Activated T-helper 1 cell treated with anti-CD3 and anti-CD28 coated beads, Interleukin-12 subunit alpha, Interleukin-12 subunit beta, Interleukin-2, Interleukin-4 antibody, amounts not matched to agents 30 ng/mL and 10 ng/mL and 1 ng/mL, durations not matched to agents 14 hours and 24 hours and 36 hours (primary cell): Measurements from ENCODE around the gene OR2G2. TPM values are rescaled to one million over a fixed set of nuclear protein-coding genes. Genes with fewer than 3 reads are reported as not detected.

Experiments
- DNase-seq: peaks from one replicate; pipeline ENCODE4 v3.0.0; 2021; ENCODE audit warnings: low spot score
- H3K27ac Mint-ChIP-seq: one replicate; pipeline ENCODE4 v1.8.0; 2021; ENCODE audit warnings: mild to moderate bottlenecking, mixed read lengths
- H3K27me3 Mint-ChIP-seq: one replicate; pipeline ENCODE4 v1.8.0; 2022; ENCODE audit warnings: mild to moderate bottlenecking, moderate library complexity, mixed read lengths; ENCODE audit not compliant: insufficient read depth
- H3K36me3 Mint-ChIP-seq: one replicate; pipeline ENCODE4 v1.8.0; 2021; ENCODE audit warnings: low read depth, mixed read lengths
- H3K4me1 Mint-ChIP-seq: one replicate; pipeline ENCODE4 v1.8.0; 2021; ENCODE audit warnings: low read depth, mixed read lengths
- H3K4me3 Mint-ChIP-seq: one replicate; pipeline ENCODE4 v1.8.0; 2021; ENCODE audit warnings: mild to moderate bottlenecking, moderate library complexity, mixed read lengths
- H3K9me3 Mint-ChIP-seq: one replicate; pipeline ENCODE4 v1.8.0; 2021; ENCODE audit warnings: mixed read lengths
- intact Hi-C: fragments of 100-400 bp; cut with micrococcal nuclease; formaldehyde crosslinking; loops from one replicate; pipeline ENCODE4 v1.15.1; 2024
- total RNA-seq: library from RNA; stranded (reverse); gene quantifications from 2 replicates; pipeline ENCODE4 v1.2.3, GENCODE V29; 2022

The OR2G2 gene, protein sequence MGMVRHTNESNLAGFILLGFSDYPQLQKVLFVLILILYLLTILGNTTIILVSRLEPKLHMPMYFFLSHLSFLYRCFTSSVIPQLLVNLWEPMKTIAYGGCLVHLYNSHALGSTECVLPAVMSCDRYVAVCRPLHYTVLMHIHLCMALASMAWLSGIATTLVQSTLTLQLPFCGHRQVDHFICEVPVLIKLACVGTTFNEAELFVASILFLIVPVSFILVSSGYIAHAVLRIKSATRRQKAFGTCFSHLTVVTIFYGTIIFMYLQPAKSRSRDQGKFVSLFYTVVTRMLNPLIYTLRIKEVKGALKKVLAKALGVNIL
- total RNA-seq, result not detected in 2 replicates

DNA sequence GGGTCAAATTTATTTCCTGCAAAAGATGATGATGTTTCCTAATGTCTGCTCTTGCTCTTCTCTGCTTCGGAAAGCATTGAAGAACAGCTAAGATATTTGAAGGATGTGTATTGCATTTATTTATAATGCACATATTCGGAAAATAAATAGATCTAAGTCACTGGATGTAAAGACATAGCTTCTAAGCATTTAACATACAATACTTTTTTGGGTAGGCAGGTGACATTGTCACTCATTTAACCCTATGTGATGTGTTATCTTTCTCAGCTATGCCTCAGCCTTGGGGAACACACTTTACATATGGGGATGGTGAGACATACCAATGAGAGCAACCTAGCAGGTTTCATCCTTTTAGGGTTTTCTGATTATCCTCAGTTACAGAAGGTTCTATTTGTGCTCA lies at the start of gene OR2G2:
Gene OR2G2 (plus strand): TSS at position 301 of the 400 bp plus-strand sequence. CDS start 0 bp downstream, at position 301.
- Mint-ChIP-seq H3K4me1 (no peaks in the 10 kb centered on the region), H3K4me3 (no peak within 1 kb of the TSS), H3K27me3 (no peaks in the 10 kb centered on the region), H3K36me3 (no peaks in the 10 kb centered on the region), H3K27ac (no peak within 1 kb of the TSS), H3K9me3 (peaks cover 6% of the 10 kb centered on the region)
- intact Hi-C loops, result no loop called here
- DNase-seq, result no peak

DNA sequence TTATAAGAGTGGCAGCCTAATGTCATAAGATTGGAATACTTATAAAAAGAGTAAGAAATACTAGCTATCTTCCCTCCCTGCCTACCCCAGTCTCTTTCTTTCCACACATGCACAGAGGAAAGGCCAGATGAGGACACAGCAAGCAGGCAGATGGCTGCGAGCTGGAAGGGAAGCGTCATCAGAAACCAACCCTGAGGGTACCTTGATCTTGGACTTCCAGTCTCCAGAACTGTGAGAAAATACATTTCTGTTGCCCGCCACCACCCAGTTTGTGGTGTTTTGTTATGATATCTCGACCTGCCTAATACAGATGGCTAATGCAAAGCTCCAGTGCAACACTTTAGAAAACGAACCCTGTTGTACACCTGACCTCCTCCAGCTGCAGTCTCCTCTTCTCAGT lies 49.6 kb upstream of the OR2G2 start:
- Mint-ChIP-seq H3K27ac (no peak overlapping the region), H3K4me1 (peaks cover 4% of the 10 kb centered on the region), H3K36me3 (no peaks in the 10 kb centered on the region), H3K27me3 (peaks cover 2% of the 10 kb centered on the region), H3K9me3 (no peaks in the 10 kb centered on the region), H3K4me3 (no peak overlapping the region)
- intact Hi-C loops, result no loop called here
- DNase-seq, result no peak

DNA sequence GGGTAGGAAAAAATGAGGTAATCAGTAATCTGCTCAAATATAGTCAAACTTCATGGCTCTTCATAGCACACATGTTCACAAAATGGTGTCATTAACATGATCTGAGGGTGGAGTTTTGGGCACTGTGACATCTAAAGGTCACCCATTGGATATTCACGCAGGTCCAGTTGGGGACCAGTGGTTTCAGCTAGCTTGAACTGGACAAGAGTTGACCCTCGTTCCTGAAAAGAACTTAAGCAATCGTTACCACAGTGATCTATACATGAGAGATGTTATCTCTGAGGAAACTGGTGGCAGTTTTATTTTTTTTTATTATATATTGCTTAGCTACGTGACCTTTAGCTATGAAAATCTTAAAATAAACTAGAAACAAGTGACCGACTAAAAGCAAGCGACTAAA lies 48.9 kb upstream of the OR2G2 start:
- DNase-seq, result no peak
- Mint-ChIP-seq H3K36me3 (no peaks in the 10 kb centered on the region), H3K27ac (no peak overlapping the region), H3K27me3 (peaks cover 2% of the 10 kb centered on the region), H3K4me3 (no peak overlapping the region), H3K9me3 (no peaks in the 10 kb centered on the region), H3K4me1 (peaks cover 4% of the 10 kb centered on the region)
- intact Hi-C loops, result no loop called here

DNA sequence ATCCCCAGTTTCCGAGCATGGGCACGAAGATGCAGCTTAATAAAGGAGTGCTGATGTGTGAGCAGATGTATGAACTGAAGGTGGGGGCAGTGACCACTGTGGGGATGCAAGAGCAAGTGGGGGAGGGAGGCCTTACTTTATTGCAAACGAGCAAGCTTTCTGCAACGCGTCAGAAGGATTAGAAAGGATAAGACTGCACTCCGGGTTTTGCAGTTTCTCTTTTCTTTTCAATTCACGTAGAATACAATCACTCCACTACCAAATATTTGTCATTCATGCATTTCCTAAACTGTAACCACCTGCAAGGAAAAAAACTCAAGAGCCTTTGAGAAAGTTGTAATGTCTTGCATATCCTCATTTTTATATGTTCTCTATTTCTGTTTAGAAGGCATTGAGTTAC lies 47.6 kb upstream of the OR2G2 start:
- Mint-ChIP-seq H3K36me3 (no peaks in the 10 kb centered on the region), H3K9me3 (no peaks in the 10 kb centered on the region), H3K27me3 (peaks cover 2% of the 10 kb centered on the region), H3K4me3 (no peak overlapping the region), H3K4me1 (peaks cover 4% of the 10 kb centered on the region), H3K27ac (no peak overlapping the region)
- DNase-seq, result no peak
- intact Hi-C loops, result no loop called here

DNA sequence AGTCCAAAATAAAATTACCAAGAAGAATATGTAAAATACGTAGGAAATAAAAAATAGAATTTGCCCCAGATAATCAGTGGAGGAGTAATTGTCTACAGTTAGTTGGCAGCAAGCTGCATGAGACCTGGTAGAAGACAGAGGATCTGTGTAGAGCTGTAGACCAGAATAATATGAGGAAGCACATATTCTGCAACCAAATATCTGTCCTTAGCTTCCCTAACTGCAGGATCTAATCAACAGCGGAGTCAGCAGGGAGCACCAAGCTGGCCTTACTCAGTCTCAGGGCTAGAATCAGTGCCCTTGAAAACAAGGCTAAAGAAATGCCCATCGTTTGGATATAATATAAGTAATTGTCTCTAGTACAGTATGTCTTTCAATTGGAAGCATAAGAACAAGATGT lies 45.3 kb upstream of the OR2G2 start:
- DNase-seq, result no peak
- intact Hi-C loops, result no loop called here
- Mint-ChIP-seq H3K4me3 (no peak overlapping the region), H3K27ac (no peak overlapping the region), H3K27me3 (peaks cover 2% of the 10 kb centered on the region), H3K4me1 (peaks cover 4% of the 10 kb centered on the region), H3K36me3 (no peaks in the 10 kb centered on the region), H3K9me3 (no peaks in the 10 kb centered on the region)

DNA sequence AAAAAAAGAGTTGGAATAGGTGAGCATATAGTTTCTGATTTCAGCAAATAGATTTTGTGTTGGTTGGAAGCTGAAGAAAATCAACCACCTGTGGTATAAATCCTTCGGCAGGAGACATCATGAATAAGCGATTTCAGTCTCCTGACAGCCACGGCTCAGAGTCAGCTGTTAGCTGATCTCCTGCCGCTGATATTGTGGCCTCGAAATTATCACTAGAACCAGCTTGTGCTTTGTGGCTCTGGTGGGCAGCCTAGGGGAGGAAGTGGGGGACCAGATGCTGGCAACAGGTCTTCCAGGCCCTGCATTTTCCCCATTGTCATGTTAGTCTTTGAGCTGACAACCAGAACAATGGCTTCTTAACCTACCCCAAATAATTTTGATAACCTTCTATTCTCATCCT lies 40.1 kb upstream of the OR2G2 start:
- H3K27ac Mint-ChIP-seq, result no peak overlapping the region
- intact Hi-C loops, result no loop called here
- H3K4me3 Mint-ChIP-seq, result no peak overlapping the region
- H3K4me1 Mint-ChIP-seq, result peaks cover 7% of the 10 kb centered on the region
- H3K36me3 Mint-ChIP-seq, result no peaks in the 10 kb centered on the region
- peaks cover 3% of the 10 kb centered on the region for H3K27me3 Mint-ChIP-seq
- no peaks in the 10 kb centered on the region for H3K9me3 Mint-ChIP-seq
- DNase-seq, result no peak

DNA sequence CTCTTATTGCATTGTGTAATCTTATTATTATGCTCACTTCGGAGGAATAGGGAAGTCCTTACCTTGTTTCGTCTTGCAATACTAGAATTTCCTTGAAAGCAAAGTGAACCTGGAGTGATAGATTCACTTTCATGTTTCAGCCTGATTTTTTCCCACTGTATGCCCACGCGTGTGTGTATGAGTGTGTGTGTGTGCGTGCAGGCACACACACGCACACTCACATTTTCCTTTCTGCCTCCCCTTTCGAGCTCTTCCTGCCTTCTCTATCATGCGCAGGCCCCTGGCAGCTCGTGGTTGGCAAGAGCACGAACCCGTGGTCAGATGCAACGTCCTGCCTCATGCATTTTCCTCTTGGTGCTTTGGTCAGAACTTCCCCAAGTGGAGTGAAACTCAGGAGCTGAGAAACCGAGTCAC lies 39.4 kb upstream of the OR2G2 start, which contains the start of gene GCSAML:
Gene GCSAML (plus strand): TSS at position 366 of the 414 bp plus-strand sequence. CDS start 58 bp downstream, outside the sequence.
- Mint-ChIP-seq H3K36me3 (no peaks in the 10 kb centered on the region), H3K27me3 (peaks cover 3% of the 10 kb centered on the region), H3K27ac (no peak within 1 kb of the TSS), H3K4me3 (no peak within 1 kb of the TSS), H3K9me3 (no peaks in the 10 kb centered on the region), H3K4me1 (peaks cover 7% of the 10 kb centered on the region)
- no peak for DNase-seq
- intact Hi-C loops, result no loop called here

DNA sequence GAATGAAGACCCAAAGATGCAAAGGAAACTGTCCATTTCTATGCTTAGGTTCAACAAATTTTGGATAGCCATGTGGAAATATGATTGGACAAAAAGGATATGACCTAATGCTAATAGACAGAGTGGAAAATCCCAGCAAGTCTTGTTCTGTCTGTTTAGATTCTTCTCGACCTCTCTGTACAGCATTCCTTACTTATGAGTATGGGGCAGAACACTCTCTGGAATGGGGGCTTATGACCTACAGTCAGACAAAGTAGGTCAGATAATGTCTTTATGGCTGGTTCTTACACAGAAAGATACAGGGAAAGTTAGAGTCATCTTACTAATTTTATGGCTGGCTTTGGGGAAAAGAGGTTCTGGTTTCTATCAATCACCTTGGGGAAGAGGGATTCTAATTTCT lies 36.4 kb upstream of the OR2G2 start:
- Mint-ChIP-seq H3K27ac (no peak overlapping the region), H3K27me3 (peaks cover 5% of the 10 kb centered on the region), H3K36me3 (no peaks in the 10 kb centered on the region), H3K4me1 (peaks cover 7% of the 10 kb centered on the region), H3K9me3 (no peaks in the 10 kb centered on the region), H3K4me3 (no peak overlapping the region)
- no peak for DNase-seq
- intact Hi-C loops, result no loop called here

DNA sequence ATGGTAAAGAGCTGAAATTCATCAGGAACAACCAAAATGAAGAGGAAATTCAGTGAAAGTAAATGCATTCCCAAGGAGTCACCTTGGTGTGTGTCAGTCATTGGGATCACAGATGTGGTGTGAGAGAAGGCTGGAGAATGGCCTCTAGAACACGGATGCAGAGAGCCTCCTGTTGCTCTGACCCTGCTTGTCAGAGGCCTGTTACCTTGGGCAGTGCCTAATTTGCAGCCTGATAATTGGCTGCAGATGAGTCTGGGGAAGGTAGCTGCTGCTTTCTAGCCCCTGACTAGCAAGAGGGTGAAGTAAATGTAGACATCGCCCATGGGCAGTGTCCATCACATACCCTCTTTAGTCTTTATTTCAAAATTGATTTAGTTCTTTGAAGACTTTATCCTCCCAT lies 35.9 kb upstream of the OR2G2 start:
- H3K27ac Mint-ChIP-seq, result no peak overlapping the region
- H3K27me3 Mint-ChIP-seq, result peaks cover 5% of the 10 kb centered on the region
- H3K36me3 Mint-ChIP-seq, result no peaks in the 10 kb centered on the region
- H3K4me3 Mint-ChIP-seq, result no peak overlapping the region
- H3K4me1 Mint-ChIP-seq, result peaks cover 7% of the 10 kb centered on the region
- intact Hi-C loops, result no loop called here
- DNase-seq, result no peak
- H3K9me3 Mint-ChIP-seq, result no peaks in the 10 kb centered on the region

DNA sequence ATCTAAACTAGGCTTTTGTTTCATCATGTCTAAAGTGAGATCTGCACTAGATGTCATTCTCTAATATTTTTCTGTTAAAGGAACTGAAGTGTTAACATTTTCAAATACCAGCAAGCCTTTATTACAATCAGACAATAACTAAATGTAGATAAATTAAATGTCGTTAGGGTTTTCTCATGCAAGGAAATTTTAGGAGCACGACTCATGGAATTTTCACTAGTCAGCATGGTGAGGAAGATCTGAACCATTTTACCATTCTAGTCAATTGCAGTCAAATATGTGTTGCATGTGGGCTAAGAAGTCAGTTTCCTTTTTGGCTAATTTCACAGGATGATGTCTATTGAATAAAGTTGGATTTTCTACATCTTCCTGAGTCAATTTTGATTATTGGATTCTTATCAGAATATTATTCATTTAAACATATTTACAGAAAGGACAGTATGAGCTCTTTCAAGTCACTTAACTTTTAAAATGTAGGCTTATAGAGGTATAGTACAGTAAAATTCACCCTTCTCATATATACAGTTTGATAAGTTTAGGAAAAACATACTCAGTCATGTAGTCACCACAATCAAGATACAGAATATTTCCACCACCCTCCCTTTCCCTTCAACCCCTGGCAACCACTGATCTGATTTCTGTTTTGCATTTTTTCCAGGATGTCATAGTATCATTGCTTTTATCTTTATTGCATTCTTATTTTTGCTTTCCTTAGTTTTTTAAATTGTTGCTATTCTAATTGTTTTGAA lies 30.1 kb upstream of the OR2G2 start:
- no peaks in the 10 kb centered on the region for H3K4me1 Mint-ChIP-seq
- H3K27me3 Mint-ChIP-seq, result peaks cover 2% of the 10 kb centered on the region
- H3K4me3 Mint-ChIP-seq, result no peak overlapping the region
- H3K27ac Mint-ChIP-seq, result no peak overlapping the region
- H3K36me3 Mint-ChIP-seq, result no peaks in the 10 kb centered on the region
- intact Hi-C loops, result no loop called here
- no peaks in the 10 kb centered on the region for H3K9me3 Mint-ChIP-seq
- DNase-seq, result no peak

DNA sequence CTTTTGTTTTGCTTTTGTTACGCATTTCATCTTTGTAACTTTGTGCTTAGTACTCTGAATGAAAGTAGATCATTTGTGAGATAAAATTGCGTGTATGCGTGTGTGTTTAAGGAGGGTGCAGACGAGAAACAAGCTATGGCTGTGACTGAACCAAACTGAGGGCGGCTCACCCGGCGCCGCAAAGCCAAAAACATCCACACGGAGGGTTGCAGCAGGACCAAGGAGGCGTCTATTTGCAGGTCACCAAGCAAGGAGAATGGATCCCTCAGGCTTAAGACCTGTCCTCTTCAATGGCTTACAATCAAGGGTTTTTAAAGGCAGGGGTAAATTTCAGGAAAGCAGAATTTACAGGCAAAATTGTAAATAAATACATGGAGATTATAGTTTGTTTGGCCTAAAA lies 26.4 kb upstream of the OR2G2 start:
- H3K27me3 Mint-ChIP-seq, result no peaks in the 10 kb centered on the region
- no peaks in the 10 kb centered on the region for H3K36me3 Mint-ChIP-seq
- no peak for DNase-seq
- no peak overlapping the region for H3K4me3 Mint-ChIP-seq
- no peak overlapping the region for H3K27ac Mint-ChIP-seq
- intact Hi-C loops, result no loop called here
- H3K4me1 Mint-ChIP-seq, result no peaks in the 10 kb centered on the region
- H3K9me3 Mint-ChIP-seq, result no peaks in the 10 kb centered on the region

DNA sequence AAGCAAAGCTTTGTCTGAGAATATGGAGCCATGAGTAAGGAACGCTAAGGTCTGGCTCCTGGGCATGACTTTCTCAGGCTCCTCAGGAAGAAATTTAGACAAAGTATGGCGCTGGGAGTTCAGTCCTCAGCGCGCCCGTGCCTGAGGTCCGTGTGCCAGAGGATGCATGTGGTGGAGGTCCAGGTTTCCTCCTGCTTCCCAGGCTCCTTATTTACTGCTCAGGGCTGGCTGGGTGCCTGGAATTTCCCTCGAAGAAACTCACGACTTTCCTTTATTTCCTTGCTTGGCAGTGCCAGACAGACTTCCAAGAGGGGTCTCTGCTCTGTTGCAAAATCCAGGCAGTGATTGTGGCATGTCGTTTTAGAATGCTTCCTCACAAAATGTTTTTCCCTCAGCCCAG lies 26.0 kb upstream of the OR2G2 start:
- DNase-seq, result no peak
- H3K27ac Mint-ChIP-seq, result no peak overlapping the region
- intact Hi-C loops, result no loop called here
- no peaks in the 10 kb centered on the region for H3K36me3 Mint-ChIP-seq
- no peak overlapping the region for H3K4me3 Mint-ChIP-seq
- H3K4me1 Mint-ChIP-seq, result no peaks in the 10 kb centered on the region
- H3K9me3 Mint-ChIP-seq, result no peaks in the 10 kb centered on the region
- H3K27me3 Mint-ChIP-seq, result no peaks in the 10 kb centered on the region

DNA sequence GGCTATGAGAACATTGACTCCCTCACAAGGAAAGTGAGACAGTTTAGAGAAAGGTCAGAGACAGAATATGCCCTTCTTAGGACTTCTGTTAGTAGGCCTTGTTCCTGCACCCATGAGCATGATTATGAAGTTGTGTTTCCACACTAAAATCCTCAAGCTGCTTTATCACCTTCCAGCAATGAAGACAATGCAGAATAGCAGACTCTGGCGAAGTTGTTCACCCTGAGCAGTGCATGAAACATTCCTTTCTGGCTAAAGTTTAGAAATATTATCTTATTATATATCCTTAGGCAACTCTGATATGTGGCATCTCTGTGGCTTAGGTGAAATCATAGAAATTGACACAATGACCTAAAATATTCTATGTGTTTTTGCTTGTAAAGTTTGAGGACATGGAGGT lies 13.9 kb upstream of the OR2G2 start:
- peaks cover 2% of the 10 kb centered on the region for H3K27me3 Mint-ChIP-seq
- H3K4me1 Mint-ChIP-seq, result no peaks in the 10 kb centered on the region
- no peaks in the 10 kb centered on the region for H3K36me3 Mint-ChIP-seq
- intact Hi-C loops, result no loop called here
- no peak overlapping the region for H3K27ac Mint-ChIP-seq
- H3K9me3 Mint-ChIP-seq, result peaks cover 13% of the 10 kb centered on the region
- no peak for DNase-seq
- no peak overlapping the region for H3K4me3 Mint-ChIP-seq
